NCI-H128 (cell line): ENCODE measurements around the gene TUBA4B.
"Not testable (repeated sequence)": the region's sequence is repeated elsewhere in the genome, so short reads cannot be mapped to it uniquely, and the experiment has no call there.

ENCODE experiments used
- DNase-seq: peaks from one replicate; lab custom pipeline; 2025; ENCODE audit not compliant: unreplicated experiment; lab: John Stamatoyannopoulos, UW

The TUBA4B gene

DNA sequence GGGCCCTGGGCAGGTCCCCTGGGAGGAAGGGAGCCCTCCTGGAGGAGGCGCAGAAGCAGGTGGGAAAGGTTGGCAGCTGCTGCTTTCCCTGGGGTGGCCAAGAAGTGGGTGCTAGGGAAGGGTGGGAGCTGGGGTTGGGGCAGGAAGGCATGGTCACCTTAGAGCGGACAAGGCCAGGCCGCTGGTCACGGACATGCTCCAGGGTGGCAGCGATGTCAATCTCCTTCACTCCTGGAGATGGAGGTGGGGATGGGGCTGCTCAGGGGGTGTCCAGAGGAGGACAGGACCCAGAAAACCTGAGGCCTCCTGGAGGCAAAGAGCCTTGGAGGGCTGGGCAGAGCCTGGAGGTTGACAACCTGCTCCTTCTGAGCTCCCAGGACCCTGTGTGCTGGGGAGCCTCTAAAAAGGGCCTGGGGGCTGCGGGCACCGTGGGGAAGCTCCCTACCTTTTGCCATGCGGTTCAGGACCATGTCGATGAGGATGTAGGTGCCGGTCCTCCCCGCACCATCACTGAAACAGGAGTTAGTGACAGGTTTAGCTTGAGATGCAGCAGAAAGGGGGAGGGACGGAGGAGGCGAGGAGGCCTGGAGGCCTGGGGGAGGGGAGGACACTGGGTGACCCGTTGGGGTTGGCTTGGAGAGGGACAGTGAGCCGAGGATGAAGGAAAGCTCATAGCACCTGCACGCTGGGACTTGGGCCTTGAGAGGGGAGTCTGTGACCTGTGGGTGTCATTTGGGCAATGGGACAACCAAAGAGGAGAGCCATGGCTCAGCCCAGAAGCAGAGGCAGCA lies 37.5 kb downstream of the TUBA4B start:
- DNase-seq, result no peak

DNA sequence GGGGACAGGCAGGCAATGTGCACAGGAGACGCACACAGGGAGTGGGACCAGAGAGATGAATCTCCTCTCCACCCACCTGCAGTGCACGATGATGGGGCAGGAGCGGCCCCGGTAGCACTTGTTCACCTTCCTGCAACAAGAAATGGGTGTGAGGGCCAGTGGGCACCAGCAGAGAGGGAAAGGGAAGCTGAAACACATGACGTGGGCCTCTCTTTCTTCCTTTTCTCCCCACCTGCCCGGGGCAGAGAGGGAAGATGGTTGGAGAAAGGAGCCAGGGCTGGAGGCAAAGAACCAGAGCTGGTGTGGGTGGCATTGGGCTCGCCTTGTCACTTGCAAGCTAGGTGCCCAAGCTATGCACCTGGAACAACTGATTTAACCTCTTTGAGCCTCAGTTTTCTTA lies 38.4 kb downstream of the TUBA4B start:
- no peak for DNase-seq

DNA sequence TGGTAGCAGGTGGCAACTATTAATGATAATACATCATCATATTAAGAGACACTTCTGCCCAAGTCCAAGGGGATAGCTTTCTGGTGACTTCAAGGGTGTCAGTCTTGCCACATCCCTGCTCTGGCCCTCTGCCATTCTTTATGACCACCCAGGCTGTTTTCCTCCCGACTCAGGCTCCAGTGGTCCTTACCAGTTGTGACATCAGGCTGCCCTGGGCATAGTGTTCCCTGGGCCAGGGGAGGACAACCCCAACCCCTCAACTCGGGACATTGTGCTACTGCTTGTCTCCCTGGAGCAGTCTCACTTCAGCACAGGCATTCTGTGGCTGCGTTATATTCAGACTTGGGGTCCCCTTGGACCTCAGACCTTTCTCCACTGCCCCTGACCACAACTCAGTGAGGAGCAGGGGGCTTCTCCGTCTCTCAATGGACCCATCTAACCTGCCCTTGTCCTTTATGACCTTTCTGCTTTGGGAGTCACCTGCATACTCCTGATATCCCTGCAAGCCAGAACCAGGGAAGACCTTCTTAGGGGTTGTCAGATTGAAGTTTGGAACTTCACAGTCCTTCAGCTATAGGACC lies 39.0 kb downstream of the TUBA4B start:
- DNase-seq, result no peak

DNA sequence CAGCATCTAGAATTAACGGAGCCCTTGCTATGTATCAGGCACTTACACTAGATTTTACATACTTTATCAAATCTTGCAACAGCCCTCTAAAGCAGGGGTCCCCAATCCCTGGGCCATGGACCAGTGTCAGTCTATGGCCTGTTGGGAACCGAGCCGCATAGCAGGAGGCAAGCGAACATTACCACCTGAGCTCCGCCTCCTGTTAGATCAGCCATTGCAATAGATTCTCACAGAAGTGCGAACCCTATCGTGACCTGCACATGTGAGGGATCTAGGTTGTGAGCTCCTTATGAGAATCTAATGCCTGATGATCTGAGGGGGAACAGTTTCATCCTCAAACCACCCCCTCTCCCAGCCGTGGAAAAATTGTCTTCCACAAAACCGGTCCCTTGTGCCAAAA lies 39.6 kb downstream of the TUBA4B start:
- DNase-seq, result no peak

DNA sequence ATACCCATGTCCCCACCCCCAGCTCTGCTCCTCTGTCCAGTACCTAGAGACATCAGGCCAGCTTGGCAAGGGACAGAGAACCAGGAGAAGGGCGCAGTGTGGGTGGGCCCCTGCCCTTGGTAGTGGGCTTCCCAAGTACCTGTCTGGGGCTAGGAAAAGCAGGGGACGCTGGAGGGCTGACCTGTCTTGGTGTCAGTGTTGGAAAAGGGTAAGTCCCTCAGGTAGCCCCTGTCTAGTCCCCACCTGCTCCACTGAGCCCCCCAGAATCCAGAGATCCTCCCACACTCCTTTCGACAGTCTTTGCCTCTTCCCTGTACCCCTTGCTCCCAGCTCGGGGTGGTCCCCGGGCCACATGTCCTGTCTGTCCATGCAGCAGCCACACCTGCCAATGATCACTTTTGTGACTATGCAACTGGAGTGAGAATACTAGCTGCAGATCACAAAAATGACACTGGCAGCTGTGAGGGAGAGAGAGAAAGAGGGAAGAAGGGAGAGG lies 40.7 kb downstream of the TUBA4B start:
- no peak for DNase-seq

DNA sequence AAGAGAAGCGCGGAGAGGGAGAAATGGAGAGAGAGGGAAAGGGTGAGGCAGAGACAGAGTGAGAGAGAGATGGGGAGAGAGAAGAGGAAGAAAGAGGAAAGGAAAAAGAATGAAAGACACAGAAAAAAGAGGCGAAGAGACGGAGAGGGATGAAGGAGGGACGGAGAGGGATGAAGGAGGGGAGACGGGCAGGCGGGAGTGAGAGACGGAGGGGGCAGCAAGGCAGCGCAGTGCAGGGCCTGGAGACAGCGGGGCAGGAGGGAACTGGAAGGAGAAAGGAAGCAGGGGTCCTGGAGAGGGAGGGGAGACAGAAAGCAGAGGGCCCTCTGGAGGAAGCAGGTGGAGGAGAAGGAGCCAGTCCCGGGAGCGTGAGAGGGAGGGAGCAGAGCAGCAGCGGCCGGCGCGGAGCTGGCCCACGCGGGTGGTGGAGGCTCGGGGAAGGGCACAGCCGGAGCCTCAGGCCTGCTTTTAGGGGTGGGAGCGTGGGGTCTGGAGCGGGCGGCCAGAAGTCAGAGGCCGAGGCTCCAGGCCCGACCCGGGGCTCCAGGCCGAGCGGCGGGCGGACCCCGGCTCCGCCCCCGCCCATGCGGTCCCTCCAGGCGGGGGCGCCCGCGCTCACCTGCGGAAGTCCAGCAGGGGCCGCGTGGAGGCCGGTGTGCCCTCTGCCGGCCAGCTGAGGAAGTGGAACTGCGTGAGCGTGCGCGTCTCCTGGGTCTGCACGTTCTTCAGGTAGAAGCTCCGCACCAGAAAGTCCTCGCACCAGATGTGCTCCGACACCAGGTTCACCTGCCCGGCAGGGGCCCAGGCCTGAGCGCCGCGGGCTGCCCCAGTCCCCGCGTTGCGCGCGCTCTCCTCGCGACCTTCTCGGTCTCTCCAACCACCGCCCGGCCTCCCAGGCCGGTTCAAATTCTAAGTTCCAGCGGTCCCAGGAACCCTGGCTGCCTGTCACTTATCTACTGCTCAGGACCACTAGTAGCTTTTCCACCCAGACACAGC lies 41.6 kb downstream of the TUBA4B start:
- DNase-seq, result peak; percentile 61

DNA sequence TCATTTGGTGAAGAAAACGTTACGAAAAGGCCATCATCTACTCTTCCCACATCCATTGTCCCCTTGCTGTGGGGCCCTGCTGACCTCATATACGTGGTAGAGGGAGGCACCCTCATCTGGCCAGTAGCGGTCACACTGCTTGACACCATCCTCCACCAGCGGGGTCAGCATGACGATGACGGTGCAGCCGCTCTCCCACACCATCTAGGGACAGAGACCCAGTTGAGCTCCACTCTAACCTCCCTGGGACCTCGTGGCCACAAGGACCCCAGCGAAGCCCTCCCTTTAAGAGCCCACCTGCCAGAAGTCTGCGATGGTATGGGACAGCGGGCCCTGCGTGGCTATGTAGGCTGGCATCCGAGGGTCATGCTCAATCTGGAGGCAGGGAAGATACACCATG lies 43.1 kb downstream of the TUBA4B start:
- DNase-seq, result no peak

DNA sequence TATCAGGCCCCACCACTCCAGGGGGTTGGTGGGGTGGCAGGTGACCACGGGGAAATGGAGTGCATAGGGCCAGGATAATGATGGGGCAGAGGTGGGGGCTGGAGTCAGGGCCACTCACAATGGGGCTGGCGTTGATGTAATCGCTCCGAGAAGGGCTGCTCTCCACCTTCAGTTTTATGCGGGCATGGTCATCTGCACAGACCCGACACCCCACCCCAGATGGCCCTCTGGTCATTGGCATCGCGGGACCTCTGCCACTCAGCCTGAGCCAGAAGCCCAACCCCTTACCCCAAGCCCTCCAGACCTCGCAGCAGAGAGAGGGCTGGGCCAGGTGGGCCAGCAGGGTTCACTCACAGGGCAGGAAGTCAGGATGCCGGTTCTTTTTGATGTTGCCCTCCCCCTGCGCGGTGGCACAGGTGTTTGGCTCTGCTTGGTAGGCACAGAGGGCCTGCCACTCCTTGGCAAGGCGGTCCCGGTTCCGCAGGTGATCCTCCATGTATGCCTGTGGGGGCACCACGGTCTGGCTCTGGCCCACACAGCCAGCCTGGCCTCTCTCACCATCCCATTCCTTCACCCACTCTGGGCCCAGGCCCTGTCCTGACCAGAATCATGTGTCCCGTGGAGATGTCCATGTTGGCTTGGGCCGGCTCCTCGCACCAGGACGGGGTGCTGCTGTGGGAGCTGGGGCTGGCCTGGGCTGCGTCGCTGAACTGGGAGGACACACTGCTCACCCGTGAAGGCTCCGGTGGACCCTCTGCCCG lies 43.8 kb downstream of the TUBA4B start:
- DNase-seq, result no peak

DNA sequence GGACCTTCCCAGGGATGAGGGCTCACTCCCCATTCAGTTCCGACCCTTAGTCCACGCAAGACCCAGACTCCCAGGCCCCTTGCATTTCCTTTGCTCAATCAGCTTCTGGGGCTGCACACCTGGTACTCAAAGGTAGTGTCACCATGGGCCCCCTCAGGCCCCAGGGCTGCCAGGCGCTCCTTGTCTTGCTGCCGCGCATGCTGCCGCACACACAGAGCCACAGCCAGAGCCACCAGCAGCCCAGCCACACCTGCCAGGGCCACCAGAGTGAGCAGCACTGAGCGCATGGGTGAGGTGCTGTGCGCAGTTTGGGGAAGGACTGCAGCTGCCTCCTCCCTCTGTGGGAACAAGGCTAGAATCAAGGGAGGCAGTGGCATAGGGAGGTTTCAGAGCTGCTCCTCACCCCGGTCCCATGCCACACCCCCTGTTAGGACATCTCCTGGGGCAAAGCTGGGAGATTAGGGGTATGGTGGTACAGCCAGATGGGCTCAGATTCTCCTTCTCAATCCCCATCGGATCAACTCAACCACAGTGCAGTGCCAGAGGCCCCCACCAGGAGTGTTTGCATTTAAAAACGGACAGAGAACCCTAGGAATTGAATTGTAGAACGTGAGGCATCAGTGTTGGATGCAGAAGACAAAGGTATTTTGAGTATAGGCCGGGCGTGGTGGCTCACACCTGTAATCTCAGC lies 44.9 kb downstream of the TUBA4B start:
- no peak for DNase-seq

DNA sequence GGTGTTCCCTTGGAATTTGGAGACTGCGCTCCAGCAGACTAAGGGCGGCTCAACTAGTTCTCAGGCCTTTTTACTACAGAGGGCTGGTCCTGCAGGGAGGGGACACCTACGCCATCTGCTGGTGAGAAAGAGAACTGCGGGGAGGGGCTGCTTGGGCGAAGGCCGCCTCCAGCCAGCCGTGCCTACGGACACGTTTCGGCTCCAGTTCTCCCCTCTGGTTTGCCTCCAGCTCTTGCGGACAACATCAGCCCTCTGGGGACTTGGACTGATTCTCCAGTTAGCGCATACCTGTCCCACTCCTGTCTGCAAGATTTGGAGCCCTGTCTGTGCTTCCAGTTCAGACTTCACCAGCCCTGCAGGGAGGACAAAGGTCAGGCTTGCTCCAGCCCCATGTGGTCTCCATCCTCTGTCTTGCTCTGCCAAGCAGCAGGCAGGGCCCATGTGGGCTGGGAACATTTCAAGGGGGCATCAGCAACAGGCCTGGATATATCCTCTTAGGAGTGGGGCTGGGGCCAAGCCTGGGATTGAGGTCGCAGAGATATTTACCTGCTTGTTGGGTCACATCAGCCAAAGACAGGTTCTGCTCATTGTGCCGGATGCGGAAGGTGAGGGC lies 45.8 kb downstream of the TUBA4B start:
- DNase-seq, result peak; percentile 41

DNA sequence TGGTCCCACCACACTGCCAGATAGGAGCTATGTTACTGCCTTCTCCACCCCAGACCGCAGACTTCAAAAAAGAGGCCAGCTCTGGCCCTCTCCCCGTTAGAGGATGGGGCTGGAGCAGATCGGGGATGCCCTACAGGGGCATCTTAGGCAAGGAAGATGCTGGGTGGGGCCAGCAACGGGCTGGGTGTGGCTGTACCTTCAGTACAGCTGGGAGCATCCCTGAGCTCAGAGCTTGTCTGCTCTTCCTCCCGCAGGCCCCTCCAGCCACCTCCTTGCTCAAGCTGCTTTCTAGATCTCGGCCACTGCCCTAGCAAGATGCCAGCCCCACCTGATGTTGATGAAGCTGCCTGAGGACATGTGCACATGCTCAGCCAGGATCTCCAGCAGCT lies 46.3 kb downstream of the TUBA4B start:
- no peak for DNase-seq

DNA sequence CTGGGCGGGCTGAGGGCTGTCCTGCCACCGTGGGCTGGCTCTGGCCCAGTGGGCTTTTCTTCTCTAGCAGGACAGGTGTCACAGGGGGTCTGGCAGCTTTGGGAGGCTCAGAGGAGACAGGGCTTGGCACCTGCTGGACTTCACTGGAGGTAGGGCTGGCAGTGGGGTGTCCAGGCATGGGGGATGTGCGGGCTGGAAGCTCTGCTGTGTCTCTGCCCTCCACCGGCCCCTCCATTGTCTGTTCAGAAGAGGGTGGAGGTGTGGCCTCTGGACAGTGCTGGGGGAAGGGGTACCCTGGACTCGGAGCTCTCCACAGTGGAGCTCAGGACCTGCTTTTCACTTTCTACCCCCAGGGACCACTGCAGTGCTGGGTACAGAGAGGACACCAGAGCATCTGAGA lies 47.0 kb downstream of the TUBA4B start:
- no peak for DNase-seq

DNA sequence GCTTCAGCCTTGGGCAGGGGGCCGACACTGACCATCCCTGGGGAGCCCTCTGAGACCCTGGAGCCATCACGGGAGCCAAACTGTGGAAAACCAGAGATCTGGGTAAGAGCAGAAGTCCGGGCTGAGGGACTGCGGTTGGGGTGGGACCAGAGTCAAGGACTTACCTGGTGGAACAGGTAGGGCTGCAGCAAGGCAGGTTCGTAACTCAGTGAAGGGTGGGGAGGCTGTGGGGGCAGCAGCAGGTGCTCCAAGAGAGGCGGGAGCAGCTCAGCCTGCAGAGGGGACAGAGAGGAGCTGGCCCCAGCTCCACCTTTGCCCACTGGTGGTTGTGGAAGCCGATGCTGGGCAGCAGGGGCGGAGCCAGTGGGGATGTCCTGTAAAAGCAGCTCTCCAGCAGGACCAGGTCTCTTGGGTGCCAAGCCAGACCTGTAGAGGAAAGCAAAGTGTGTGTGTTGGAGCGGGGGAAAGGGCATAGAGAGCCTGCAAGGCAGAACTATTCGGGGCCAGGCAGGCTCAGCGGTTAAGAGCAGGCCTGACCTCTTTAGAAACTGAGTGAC lies 49.4 kb downstream of the TUBA4B start:
- no peak for DNase-seq

DNA sequence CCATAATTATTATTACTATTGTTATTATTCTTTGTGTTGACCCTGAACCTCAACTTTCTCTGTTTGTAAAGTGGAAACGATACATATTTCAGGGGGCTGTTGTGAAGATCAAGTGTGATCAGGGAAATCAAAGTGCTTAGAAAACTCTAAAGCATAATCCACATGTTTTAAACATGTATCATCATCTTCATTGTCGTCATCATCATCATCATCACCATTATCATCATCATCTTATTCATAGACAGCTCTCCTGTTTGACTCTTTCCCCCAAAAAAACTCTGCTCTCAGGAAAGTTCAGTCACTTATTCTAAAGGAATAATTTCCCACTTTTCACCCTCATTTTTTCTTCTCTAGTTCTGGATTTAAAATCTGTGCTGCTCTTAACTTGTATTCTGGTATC lies 51.2 kb downstream of the TUBA4B start:
- no peak for DNase-seq

DNA sequence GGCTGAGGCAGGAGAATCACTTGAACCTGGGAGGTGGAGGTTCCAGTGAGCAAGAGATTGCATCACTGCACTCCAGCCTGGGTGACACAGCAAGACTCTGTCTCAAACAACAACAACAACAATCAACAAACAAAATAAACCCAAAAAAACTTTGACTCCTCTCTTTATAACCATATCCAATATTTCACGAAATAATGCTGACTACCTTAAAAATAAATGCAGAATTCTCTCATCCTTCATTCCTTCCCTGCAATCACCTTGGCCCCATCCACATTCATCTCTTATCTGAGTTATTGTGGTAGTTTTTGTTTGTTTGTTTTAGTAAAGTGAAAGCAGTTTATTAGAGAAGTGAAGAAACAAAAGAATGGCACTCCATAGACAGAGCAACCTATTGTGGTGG lies 53.0 kb downstream of the TUBA4B start:
- no peak for DNase-seq

DNA sequence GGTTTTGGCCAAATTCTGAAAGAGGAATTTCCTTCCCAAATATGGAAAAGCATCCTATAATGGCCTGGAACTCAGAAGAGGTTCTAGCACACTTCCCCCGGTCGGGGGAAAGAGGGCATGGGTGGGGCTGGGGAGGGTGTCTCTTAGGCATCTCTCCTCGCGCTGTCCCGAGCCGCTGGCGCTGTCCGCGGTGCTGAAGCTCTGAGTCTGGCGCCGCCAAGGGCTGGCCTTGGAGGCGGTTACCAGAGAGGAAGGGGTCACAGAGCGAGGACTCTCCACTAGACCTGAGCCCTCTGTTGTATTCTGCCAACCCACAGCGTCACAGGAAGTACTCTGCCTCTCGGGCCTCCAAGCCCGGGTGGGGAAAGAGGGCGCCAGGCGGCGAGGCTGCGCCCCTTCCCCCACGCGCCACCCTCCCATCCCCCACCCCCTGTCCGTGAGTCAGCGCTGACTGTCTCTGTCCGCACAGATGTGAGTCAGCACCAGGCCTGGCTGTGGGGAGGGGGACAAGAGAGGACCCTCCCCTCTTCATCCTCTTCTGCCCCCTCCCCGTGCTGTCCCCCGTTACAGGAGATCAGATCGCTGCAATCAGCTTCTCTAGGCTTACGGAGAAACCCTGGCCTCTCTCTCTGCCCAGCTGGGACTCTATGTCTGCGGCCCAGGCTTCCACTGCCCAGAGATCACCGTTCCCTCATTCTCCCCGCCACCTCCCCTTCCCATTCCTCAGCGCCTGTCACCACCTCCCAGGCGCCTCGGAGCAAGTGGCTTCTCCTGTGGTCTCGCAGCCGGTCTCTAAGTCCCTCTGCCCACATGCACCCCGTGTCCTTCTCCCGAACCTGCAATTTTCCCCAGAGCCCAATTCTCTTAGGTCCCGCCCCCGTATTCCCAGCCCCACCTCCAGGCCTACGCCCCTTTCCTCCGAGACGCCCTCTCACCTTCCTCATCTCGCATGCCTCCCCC lies 55.4 kb downstream of the TUBA4B start:
- no peak for DNase-seq

DNA sequence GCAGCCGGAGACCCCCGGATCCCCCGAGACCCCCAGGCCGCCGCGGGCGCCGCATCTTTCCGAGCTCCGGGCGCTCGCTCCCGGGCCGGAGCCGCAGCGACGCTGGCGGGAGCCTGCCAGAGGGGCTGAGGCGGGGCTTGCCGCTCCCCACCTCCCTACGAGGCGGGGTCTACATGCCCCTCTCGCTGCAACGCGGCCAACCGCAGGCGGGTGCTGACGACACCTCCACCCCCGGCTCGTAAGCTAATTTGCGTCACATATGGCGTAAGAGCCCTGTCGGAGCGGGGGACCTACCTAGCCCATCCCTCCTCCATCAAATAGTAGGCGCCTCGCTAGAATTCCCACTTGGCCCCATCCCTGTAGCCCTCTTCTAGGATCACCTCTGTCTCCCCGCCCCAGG lies 56.2 kb downstream of the TUBA4B start, which contains the start of gene PTPRN:
Gene PTPRN, minus strand, starts transcription at position 124 of the 400 bp plus-strand sequence. Its CDS starts 69 bp downstream, at position 55.
- DNase-seq, result peak; percentile 52

DNA sequence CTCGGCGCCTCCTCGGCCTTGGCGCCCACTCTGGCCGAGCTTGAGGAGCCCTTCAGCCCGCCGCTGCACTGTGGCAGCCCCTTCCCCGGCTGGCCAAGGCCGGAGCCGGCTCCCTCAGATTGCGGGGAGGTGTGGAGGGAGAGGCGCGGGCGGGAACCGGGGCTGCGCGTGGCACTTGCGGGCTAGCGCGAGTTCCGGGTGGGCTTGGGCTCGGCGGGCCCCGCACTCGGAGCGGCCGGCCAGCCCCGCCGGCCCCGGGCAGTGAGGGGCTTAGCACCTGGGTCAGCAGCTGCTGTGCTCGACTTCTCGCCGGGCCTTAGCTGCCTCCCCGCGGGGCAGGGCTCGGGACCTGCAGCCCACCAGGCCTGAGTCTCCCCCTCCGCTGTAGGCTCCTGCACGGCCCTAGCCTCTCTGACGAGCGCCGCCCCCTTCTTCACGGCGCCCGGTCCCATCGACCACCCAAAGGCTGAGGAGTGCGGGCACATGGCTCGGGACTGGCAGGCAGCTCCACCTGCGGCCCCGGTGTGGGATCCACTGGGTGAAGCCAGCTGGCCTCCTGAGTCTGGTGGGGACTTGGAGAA lies 59.7 kb downstream of the TUBA4B start:
- not testable (repeated sequence) for DNase-seq
